Progenitor cell of endocrine pancreas (in vitro differentiated cells): ENCODE results near the gene TUBD1. TPM values are rescaled to one million over a fixed set of nuclear protein-coding genes. Genes with fewer than 3 reads are reported as not detected.
A peak's percentile ranks its signal among the peaks of the same experiment; 100 is the strongest.

ENCODE experiments used
- DNase-seq: peaks from one replicate; pipeline ENCODE4 v3.0.0; 2021; ENCODE audit warnings: low spot score; ENCODE audit not compliant: unreplicated experiment
- H3K27ac Mint-ChIP-seq: 2 replicates; pipeline ENCODE4 v1.8.0; 2021; ENCODE audit warnings: mild to moderate bottlenecking, moderate library complexity, mixed read lengths
- H3K27me3 Mint-ChIP-seq: 2 replicates; pipeline ENCODE4 v1.8.0; 2021; ENCODE audit warnings: mixed read lengths
- H3K36me3 Mint-ChIP-seq: 2 replicates; pipeline ENCODE4 v1.8.0; 2022; ENCODE audit warnings: mixed read lengths; ENCODE audit not compliant: insufficient read depth
- H3K4me1 Mint-ChIP-seq: 2 replicates; pipeline ENCODE4 v1.8.0; 2021; ENCODE audit warnings: low read depth, mixed read lengths
- H3K4me3 Mint-ChIP-seq: 2 replicates; pipeline ENCODE4 v1.8.0; 2021; ENCODE audit warnings: low read depth, mild to moderate bottlenecking, moderate library complexity, mixed read lengths
- H3K9me3 Mint-ChIP-seq: 2 replicates; pipeline ENCODE4 v1.8.0; 2021; ENCODE audit warnings: low read depth, mixed read lengths
- CTCF ChIP-seq: fragments of 200-600 bp; sonication (generic); IDR thresholded peaks from one replicate; pipeline ENCODE4 v1.5.0; 2021; ENCODE audit warnings: antibody characterized with exemption, mild to moderate bottlenecking; ENCODE audit not compliant: unreplicated experiment
- microRNA-seq: library from miRNA; unstranded; fragments of <30 nt; microRNA quantifications from one replicate; pipeline ENCODE4 v1.1.0, GENCODE V29; 2020; ENCODE audit warnings: borderline number of aligned reads; ENCODE audit not compliant: unreplicated experiment
- total RNA-seq: library from RNA; stranded (reverse); gene quantifications from 2 replicates; pipeline ENCODE4 v1.2.1, GENCODE V29; 2021

TUBD1 gene
- total RNA-seq, 1 donor from 2014 or later = 31.7 TPM

- no peak for DNase-seq
- Mint-ChIP-seq H3K27me3 (no peaks in the 10 kb centered on the region), H3K4me1 (no peaks in the 10 kb centered on the region), H3K4me3 (no peak overlapping the region), H3K9me3 (no peaks in the 10 kb centered on the region), H3K36me3 (peaks cover 12% of the 10 kb centered on the region), H3K27ac (no peak overlapping the region)
- TF ChIP-seq CTCF = no peak
Observed at GRCh38 chr17:59814685-59815084, 78.1 kb downstream of the TUBD1 start.

GRCh38 chr17:59814276-59814675 is 78.5 kb downstream of the TUBD1 start:
- H3K27me3 Mint-ChIP-seq = no peaks in the 10 kb centered on the region
- no peak overlapping the region for H3K4me3 Mint-ChIP-seq
- H3K27ac Mint-ChIP-seq = no peak overlapping the region

GRCh38 chr17:59812139-59812538 is 80.6 kb downstream of the TUBD1 start:
- Mint-ChIP-seq H3K27me3 (no peaks in the 10 kb centered on the region), H3K9me3 (no peaks in the 10 kb centered on the region), H3K36me3 (peaks cover 13% of the 10 kb centered on the region), H3K4me1 (no peaks in the 10 kb centered on the region), H3K4me3 (no peak overlapping the region), H3K27ac (peak overlapping the region; percentile 72)
- no peak for DNase-seq
- no peak for TF ChIP-seq CTCF

More at GRCh38 chr17:59814276-59814675, 78.5 kb downstream of the TUBD1 start:
- H3K4me1 Mint-ChIP-seq = no peaks in the 10 kb centered on the region
- peaks cover 13% of the 10 kb centered on the region for H3K36me3 Mint-ChIP-seq
- no peaks in the 10 kb centered on the region for H3K9me3 Mint-ChIP-seq
- DNase-seq = no peak
- no peak for TF ChIP-seq CTCF

- Mint-ChIP-seq H3K9me3 (no peaks in the 10 kb centered on the region), H3K36me3 (peaks cover 13% of the 10 kb centered on the region), H3K4me1 (no peaks in the 10 kb centered on the region), H3K27ac (no peak overlapping the region), H3K27me3 (no peaks in the 10 kb centered on the region), H3K4me3 (no peak overlapping the region)
- no peak for DNase-seq
- no peak for TF ChIP-seq CTCF
Observed at GRCh38 chr17:59811209-59811608, 81.5 kb downstream of the TUBD1 start.

GRCh38 chr17:59810894-59811153 is 81.9 kb downstream of the TUBD1 start:
- Mint-ChIP-seq H3K27me3 (no peaks in the 10 kb centered on the region), H3K4me1 (no peaks in the 10 kb centered on the region), H3K27ac (no peak overlapping the region), H3K9me3 (no peaks in the 10 kb centered on the region), H3K4me3 (no peak overlapping the region), H3K36me3 (peaks cover 12% of the 10 kb centered on the region)
- DNase-seq = no peak
- no peak for TF ChIP-seq CTCF

Small RNA genes within 50 kb of the gene (microRNA-seq; reads per million reads assigned to microRNA genes)
- 117,798 reads per million, percentile 100 among the genes with 10 or more reads in this experiment for gene MIR21

Other genes starting within 250 kb of the TUBD1 start
- 19.2 and 23.8 TPM in 2 replicates for gene PTRH2, start 185.5 kb downstream of the TUBD1 start, total RNA-seq
- 162 and 177 TPM in 2 replicates for gene VMP1, start 185.3 kb downstream of the TUBD1 start, total RNA-seq
- 48.9 and 53.8 TPM in 2 replicates for gene RPS6KB1, start 178 bp upstream of the TUBD1 start, total RNA-seq
- gene RNFT1, start 71.8 kb upstream of the TUBD1 start, total RNA-seq = 29.3 and 30.1 TPM in 2 replicates
- 35.0 and 37.0 TPM in 2 replicates for gene HEATR6, start 186.0 kb upstream of the TUBD1 start, total RNA-seq